Endometrium (tissue), 2 donors: ENCODE results near the gene PARP12.
"Not testable (repeated sequence)": the region's sequence is repeated elsewhere in the genome, so short reads cannot be mapped to it uniquely, and the experiment has no call there.

Source experiments
- FAIRE-seq: peaks from 2 replicates; lab custom pipeline; 2012; peaks lifted over from hg19 to GRCh38; lab: Jason Lieb, UNC
- donor health status: control.
- donor health status: control.

Gene PARP12, protein sequence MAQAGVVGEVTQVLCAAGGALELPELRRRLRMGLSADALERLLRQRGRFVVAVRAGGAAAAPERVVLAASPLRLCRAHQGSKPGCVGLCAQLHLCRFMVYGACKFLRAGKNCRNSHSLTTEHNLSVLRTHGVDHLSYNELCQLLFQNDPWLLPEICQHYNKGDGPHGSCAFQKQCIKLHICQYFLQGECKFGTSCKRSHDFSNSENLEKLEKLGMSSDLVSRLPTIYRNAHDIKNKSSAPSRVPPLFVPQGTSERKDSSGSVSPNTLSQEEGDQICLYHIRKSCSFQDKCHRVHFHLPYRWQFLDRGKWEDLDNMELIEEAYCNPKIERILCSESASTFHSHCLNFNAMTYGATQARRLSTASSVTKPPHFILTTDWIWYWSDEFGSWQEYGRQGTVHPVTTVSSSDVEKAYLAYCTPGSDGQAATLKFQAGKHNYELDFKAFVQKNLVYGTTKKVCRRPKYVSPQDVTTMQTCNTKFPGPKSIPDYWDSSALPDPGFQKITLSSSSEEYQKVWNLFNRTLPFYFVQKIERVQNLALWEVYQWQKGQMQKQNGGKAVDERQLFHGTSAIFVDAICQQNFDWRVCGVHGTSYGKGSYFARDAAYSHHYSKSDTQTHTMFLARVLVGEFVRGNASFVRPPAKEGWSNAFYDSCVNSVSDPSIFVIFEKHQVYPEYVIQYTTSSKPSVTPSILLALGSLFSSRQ

DNA sequence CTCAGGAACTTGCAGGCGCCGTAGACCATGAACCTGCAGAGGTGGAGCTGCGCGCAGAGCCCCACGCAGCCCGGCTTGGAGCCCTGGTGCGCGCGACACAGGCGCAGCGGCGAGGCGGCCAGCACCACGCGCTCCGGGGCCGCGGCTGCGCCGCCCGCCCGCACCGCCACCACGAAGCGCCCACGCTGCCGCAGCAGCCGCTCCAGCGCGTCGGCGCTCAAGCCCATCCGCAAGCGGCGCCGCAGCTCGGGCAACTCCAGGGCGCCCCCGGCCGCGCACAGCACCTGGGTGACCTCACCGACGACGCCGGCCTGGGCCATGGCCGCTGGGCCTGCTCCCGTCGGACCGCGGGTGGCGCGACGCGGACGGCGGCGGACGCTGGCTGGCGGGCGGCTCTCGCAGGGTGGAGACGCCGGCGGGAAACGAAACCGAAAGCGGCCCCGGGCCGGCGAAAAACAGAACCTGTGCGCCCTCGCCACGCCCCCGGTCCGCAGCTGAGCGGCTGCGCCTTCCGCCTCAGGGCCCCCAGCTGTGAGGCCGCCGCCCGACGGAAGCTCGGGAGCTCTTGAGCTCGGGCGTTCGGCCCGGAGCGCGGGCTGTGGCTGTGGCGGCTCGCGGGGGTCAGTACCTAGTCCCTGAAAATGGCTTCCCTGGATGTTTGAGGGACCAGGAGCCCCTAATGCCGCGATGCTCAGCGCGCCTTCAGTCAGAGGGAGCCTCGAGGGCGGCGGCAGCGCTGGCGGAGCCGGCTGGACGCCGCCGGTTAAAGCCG, at the start of gene PARP12:
PARP12 (minus strand) TSS at position 424 of the 772 bp plus-strand sequence; CDS start at position 320, 104 bp downstream.
- no peak for FAIRE-seq

DNA sequence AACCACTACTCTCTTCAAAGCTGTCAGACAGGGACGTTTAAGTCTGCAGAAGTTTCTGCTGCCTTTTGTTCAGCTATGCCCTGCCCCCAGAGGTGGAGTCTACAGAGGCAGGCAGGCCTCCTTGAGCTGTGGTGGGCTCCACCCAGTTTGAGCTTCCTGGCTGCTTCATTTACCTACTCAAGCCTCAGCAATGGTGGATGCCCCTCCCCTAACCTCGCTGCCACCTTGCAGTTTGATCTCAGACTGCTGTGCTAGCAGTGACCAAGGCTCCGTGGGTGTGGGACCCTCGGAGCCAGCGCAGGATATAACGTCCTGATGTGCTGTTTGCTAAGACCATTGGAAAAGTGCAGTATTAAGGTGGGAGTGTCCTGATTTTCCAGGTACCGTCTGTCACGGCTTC, 46.0 kb upstream of the PARP12 start:
- FAIRE-seq: not testable (repeated sequence)

DNA sequence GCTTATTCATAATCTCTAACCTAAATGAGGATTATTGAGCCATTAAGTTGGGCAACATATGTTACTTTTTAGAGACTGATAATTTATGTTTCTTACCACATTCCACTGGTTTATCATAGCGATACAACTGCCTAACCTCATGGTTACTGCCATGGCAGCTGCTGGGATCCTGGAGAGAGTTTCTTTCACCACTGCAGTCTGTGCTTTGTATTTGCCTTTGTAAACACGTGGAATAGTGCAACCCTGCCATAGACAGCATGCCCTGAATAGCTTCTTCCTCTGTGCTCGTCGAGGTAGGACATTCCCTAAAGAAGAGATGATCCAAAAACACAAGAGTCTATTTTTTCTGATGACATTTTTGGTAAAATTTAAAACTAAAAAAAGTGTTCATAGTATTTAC, 33.7 kb upstream of the PARP12 start:
- FAIRE-seq: no peak

DNA sequence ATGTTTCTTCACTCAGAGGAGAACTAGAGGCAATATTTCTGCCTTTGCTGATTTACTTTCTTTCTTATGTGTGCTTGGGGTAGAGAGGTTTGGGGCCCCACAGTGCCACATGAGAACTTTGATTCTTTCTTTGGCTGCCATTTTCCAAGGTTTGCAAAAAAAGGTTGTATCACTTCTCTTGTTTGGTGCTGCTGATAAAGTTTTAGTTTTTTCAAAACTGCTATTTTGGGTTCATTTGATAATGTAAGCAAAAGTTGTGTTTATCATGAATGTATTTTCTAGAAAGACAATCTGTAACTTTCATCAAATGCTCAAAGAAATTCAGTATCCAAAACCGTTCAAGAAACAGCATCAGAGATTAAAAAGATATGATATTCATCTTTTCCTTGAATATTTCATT, 30.6 kb upstream of the PARP12 start:
- no peak for FAIRE-seq

DNA sequence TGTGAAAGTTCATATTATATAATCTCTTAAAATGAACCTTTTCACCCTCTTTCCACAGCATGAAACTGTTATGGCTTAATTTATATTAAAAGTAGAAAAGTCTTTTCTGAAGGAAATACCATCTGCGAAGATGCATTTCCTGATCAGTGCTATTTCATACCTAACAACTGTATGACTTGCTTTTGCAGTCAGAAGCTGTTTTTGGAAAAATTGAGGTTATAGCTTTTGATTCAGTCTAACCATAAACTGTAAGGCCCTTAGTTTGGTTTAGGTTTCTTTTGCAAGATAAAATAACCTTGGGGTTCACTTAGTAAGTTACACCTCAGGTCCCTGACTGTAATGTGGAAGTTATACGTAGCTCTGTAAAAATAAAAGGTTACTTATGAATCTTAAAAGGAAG, 22.7 kb upstream of the PARP12 start:
- FAIRE-seq: no peak

DNA sequence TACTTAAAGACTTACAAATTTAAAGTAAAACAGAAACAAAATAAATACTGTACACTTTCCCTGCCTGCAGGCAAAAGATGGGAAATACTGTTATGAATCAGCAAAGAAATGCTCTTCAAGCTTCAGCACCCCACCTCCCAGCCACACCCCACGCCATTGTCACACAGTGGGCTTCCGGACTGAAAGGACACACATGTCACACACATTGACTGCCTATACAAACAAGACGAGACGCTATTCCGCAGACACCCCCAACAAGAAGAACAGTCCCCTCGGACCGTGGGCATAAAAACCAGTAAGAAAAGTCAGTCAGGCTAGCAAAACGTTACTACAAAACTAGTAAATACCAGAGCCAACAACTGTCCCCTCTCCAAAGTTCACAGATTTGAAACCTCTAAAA, 22.2 kb upstream of the PARP12 start:
- no peak for FAIRE-seq

DNA sequence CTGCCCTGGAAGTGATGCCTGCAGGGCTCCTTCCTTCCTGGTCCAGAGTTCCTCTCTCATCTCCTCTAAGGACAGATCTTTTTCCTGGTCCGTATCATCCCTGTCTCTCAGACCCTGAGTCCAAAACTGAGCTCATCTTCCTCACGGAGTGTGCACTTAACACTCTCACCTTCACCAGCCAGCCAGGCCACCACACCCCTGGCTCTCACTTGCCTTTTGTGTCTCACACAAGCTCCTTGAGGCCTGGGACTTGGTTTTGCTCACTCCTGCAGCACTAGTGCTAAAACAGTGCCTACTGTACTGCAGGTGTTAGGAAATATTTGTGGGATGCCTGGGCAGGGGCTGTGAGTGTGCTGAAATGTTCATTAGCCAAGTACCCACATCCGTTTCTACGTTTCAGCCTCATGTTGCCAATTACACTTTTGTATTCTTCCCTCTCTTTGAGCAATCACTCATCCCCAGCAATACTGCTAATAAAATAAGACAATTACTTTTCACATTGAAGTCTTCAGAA, 21.4 kb upstream of the PARP12 start:
- FAIRE-seq: no peak

DNA sequence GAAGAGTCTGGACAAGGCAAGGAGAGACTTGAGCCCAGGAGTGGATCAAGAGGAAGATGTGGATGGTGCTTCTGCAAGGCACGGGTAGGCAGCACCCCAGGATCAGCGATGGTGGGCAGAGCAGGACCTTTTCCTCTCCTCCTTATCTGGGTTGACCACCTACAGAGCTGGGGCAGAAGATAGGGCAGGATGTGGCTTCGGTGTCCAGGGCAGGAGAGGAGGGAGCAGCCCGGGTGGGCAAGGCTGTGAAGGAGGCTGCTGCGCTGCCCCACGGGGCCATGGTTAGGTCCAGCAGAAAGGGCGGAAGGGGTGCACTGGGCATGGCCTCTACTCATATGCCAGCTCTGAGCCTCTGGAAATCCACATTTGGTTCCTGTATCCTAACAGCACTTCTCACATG, 20.0 kb upstream of the PARP12 start:
- FAIRE-seq: no peak

DNA sequence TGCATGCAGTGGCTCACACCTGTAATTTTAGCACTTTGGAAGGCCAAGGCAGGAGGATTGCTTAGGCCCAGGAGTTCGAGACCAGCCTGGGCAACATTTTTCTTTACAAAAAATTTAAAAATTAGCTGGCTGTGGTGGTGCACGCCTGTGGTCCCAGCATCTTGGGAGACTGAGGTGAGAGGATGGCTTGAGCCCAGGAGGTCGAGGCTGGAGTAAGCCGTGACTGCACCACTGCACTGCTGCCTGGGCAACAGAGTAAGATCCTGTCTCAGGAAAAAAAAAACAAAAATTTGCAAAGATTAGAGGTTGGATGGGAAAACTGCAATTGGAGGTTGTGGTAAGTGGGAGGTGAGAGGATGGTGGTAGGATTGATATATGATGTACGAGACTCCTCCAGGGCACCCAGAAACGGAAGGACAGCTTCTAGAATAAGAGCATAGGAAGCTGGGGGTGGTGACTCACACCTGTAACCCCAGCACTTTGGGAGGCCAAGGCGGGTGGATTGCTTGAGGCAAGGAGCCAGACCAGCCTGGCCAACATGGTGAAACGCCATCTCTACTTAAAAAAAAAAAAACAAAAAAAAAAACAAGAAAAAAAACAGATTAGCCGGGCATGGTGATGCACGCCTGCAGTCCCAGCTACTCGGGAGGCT, 19.1 kb upstream of the PARP12 start:
- no peak for FAIRE-seq

DNA sequence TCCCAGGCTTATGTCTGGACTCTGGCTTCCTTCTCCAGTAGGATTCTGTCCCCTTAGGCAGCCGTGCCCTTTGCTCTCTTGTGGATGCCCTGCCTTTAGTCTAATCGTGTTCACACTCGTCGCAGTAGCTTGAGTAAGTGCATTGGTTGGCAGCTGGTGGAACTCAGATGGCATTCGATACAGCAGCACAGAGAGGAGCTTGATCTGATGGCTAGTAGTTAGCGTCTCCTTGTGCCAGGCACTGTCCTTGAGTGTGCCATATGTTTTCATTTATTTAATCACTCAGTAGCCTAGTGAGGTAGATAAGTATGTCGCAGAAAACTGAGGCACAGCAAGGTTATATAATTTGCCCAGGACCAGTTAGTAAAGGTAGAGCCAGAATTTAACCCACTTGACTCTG, 18.2 kb upstream of the PARP12 start:
- FAIRE-seq: no peak

DNA sequence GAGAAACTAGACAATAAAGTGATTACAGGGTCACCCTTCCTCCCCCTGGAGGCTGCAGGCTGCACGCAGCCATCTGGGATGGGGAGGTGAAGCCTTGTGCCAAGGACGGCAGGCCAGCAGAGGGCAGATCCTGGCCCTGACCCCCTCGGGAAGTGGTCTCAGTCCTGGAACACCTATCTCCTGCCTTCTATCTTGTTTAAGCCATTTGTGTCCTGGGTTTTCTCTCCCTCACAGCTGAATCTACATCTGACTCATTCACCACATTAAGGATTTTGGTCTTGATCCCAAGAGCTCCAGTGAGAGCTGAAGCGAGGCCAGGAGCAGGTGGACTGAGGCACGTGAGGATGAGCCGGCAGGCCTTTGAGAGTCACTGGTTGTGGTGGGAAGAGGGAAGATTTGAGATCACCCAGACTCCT, 16.4 kb upstream of the PARP12 start:
- no peak for FAIRE-seq

DNA sequence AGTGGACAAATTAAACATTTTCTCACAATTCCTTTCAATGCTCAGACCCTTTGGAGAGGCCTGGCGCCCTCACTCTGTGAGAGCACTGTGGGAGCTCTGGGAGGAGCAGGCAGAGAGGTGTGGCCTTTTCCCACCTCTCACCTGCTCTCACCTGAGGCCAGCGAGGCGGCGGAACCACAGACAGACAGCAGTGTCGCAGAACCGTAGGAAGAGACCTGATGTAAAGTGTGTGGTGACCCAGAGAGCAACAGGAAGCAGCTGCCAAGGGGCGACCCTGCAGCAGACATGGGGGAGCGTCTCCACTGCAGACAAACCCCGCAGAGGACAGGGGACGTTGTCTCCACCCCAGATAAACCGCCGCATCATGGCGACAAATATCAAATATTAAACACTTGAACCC, 15.6 kb upstream of the PARP12 start:
- no peak for FAIRE-seq

DNA sequence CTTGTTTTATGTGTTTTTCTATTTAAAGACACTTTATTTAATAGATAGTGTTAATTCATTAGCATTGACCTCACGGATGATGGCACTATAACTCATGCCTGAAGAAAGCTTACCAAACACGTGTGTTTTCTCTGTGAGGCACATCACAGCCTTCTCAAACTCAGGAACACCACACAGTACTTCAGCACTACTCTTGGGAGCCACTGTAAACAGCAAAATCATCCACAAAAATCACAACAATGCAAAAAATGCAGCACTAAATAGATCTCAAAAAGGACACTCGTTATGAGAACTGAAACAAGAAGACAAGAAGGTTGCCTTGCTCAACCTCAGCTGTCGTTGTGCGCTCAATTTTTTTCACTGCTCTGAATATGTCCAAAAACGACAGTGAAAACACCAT, 12.0 kb upstream of the PARP12 start:
- no peak for FAIRE-seq

DNA sequence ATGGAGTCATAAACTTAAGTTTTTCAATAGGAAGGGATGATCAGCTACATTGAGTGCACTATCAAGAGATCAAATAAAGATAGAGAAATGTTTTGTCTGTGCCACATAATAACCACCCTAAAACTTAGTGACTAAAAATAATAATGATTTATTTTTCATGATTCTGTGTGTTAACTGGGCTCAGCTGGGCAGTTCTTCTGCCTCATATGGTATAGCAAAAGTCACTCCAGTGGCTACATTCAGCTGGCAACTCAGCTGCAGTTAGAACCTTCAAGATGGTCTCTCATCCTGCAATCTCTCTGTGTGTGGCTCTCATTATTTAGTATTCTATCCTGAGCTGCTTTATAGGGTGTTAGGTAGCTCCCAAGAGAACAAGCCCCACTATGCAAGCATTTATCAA, 7.8 kb upstream of the PARP12 start:
- FAIRE-seq: no peak

DNA sequence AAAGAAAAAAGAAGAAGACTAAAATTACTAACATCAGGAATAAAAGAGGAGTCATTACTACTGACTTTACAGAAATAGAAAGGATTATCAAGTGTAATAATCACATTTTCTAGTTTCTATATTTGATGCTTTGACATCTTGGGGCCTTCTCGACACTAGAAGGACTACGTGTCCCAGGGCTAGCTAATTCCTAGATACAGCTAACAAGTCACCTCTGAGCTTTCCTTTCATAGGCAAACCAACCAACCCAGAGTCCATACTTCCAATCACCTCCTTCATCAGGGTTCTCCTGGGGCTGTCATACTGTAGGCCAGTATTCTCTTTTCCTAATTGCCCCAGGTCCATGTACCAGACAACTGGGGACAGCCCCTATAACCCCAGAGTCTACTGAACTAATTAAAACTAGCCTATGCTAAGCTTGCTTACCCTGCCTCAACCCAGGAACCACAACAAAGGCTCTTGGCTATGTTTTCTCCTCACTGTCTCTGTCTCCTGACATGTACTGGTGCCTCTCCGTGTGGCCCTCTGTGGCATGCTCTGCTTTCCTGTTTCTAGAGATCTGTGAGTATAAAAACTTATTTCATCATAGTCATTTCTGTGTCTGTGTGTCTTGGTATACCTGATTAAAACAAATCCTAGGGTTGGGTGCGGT, 6.7 kb upstream of the PARP12 start:
- no peak for FAIRE-seq

DNA sequence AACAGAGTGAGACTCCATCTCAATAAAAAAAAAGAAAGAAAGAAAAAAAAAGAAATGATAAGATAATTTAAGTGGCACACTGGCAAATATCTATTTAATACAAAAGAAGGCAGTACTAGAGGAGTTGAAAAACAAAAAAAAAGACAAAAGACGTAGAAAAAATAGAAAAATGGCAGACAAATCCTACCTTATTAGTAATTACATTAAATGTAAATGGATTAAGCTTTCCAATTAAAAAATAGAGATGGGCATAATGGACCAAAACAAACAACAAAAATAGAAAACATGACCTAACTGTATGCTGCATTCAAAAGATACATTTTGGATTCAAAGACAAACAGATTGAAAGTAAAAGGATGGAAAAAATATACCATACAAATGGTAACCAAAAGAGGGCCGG, 5.3 kb upstream of the PARP12 start:
- FAIRE-seq: no peak

DNA sequence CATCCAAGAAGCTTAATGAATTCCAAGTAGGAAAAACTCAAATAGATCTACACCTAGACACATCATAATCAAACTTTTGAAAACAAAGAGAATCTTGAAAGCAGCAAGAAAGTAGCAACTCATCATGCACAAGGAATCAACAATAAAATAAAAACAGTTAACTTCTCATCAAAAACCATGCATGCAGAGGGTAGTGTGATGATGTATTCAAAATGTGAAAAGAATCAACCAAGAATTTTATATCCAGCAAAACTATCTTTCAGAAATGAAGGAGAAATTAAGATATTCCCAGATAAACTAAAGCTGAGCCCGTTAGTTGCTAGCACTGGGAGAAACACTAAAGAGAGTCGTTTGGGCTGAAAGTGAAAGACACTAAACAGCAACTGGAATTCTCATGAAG, 4.3 kb upstream of the PARP12 start:
- FAIRE-seq: no peak

DNA sequence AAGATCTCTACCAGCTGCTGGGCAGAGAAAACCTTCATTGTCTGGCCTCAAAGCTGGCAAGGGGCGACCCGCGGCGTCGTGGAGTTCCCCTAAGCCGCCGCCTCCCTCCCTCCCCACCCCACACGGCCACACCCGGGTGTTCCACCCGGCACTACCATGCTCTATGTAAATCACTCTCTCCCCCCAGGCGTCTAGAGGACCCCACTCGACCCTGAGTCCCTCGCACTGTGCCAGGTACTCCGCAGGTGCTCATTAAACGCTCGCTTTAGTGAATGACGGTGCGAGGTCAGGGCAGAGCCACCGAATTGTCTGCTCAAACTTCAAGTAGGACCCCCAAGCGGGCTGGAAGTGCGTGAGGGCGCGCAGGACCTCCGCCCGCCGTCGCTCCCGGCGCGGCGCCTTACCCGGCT, 628 bp downstream of the PARP12 start:
- no peak for FAIRE-seq

DNA sequence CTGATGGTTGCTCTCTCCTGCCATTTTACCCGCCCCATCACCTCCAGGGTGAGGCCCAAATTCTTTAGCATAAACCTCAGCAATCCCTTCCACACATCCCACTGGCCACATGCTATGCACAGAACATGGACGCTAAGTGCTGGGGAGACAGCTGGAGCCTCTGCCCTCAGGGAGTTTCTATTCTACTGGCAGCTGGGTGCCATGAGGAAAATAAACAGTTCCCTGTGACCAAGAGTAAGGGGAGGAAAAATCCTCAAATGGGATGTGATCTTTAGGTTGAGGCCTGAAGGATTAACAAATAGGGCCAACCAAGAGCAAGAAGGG, 1.2 kb downstream of the PARP12 start:
- FAIRE-seq: no peak

DNA sequence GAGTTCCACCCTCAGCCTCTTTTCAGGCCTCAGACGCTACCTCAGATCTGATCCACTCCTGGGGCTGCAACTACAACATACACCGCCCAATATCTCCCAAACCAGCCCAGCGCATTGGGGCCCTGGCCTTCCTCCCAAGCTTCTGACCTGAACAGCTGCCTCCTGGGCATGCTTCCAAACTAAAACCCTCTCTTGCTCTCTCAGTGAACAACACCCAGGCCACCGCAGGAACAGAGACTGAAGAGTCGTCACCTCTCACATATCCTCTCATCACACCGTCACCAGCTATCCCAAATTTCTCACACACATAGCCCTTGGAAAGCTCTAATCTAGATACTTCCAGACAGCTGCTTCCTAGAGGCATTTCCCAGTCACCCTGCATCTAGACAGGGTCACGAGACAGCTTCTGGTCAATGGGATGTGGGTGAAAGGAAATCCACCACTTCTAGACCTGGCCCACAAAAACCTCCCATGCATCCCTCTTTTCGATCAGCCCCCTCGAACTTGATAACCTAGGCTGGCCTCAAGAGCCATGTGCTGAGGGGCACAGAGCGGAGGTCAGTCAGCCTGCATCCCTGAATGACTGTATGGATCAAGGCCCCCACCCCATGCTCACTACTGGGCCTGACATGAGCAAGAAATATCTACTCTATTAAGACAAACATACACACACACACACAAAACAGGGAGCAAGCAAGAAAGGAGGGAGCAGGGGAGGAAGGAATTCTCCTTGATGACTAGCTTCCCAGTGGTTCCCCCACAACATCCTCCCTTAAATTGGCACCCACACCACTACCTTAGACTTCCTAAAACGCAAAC, 1.8 kb downstream of the PARP12 start:
- no peak for FAIRE-seq

DNA sequence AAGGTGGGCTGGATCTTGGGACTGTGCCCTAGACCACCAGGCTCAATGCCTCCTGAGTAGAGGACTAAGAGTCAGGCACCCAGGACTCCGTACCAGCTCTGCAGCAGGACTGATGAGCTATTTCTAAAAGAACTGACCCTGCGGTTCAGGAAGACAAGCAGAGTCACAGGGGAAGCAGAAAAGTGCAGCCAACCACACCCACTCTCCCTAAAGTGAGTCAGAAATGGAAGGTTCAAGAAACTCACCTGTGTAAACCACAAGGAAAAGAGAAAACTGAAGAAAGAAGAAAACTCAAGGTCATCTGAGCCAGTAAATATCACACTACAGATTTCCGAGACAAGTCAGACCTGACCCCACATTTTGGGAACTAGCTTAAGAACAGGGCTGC, 2.5 kb downstream of the PARP12 start:
- FAIRE-seq: no peak
